ENCODE data around the gene CPEB4.

Gene CPEB4

DNA sequence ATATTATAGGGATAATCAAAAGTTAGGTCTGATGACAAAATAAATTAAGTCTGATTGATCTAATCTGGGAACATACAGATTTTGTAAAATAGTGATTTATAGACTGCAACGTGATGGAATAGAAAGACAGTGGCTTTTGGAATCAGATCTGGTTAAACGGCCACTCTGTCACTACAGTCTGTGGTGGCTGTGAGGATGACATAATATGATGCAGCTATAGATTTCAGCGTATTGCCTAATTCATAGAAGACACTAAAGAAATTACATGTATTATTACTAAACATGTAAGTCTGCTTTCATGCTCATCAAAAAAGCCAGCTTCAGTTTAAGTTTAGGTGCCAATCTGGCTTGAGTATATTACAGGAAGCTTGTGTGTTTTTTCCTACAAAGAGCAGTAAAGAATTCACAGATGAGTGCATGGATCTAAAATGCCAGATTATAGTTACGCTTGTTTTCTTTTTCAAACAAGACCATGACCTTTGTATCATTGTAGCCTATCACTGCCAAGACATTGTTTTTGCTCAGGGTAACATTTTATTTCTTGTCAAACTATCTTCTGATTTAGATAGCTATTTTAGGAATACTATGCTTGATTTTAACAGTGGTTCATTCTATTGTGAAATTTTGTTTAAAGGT lies 25.7 kb downstream of the CPEB4 start:
- H3K4me3 ChIP-seq (replicated peaks; ENCODE audit: low read depth, low read length) = no peak overlapping the region
- DNase-seq (ENCODE audit: extremely low read depth, low read depth) = no peak
- TF ChIP-seq, protein P1, sequence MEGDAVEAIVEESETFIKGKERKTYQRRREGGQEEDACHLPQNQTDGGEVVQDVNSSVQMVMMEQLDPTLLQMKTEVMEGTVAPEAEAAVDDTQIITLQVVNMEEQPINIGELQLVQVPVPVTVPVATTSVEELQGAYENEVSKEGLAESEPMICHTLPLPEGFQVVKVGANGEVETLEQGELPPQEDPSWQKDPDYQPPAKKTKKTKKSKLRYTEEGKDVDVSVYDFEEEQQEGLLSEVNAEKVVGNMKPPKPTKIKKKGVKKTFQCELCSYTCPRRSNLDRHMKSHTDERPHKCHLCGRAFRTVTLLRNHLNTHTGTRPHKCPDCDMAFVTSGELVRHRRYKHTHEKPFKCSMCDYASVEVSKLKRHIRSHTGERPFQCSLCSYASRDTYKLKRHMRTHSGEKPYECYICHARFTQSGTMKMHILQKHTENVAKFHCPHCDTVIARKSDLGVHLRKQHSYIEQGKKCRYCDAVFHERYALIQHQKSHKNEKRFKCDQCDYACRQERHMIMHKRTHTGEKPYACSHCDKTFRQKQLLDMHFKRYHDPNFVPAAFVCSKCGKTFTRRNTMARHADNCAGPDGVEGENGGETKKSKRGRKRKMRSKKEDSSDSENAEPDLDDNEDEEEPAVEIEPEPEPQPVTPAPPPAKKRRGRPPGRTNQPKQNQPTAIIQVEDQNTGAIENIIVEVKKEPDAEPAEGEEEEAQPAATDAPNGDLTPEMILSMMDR (IDR thresholded peaks at IDR 0.05; ENCODE audit: low read depth, low read length, missing control alignments) = no peak

DNA sequence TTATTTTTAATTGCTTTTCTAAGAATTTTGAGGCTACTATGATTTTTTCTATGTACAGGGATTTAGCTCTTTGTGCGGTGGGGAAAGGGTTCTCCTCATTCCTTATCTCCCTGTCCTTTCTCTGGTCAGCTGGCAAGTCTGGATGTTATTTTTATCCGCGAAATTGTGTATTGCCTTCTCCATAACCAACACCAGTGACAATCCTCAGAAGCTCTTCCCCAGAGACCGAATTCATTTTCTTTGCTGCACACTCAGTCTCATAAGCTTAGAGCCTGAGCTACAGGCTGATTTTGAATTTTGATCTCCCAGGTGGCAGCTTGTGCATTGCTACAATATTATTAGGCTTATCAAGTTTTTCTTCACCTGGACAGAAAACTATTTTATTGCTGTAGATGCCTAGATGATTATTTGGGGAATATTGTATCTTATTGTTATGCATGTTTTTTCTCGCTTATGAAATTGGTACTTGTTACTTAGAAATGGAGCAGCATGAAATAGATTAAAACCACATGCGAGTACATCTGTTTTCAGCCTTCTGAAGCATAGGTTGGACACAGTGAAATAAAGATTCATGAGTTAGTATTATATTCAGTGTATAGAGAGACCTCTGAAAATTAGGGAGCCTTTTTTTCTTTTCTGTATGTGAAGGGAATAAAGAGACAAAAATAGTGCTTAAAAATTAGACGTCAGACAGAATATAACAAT lies 27.3 kb downstream of the CPEB4 start:
- TF ChIP-seq, protein P1 (IDR thresholded peaks at IDR 0.05; ENCODE audit: low read depth, low read length, missing control alignments) = no peak
- DNase-seq (ENCODE audit: extremely low read depth, low read depth) = no peak
- no peak overlapping the region for H3K4me3 ChIP-seq (replicated peaks; ENCODE audit: low read depth, low read length)

DNA sequence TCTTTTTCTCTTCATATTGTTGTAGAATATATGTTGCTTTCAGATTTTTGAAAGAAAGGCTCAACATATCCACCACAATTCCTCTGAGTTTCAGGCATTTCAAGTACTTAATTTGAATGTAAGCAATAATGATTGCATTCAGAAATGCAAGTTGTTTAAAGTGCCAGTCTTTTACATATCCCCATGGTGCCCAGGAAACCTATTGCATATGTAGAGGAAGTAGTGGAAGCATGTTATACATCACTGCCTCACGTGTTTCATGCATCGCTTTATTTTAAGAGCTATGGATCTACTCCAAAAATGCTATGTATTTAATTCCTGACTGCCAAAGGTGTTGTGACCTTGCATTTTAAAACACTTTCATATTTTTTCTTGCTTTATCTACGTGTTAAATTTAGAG lies 28.1 kb downstream of the CPEB4 start:
- DNase-seq (ENCODE audit: extremely low read depth, low read depth) = no peak
- H3K4me3 ChIP-seq (replicated peaks; ENCODE audit: low read depth, low read length) = no peak overlapping the region
- TF ChIP-seq, protein P1 (IDR thresholded peaks at IDR 0.05; ENCODE audit: low read depth, low read length, missing control alignments) = no peak

DNA sequence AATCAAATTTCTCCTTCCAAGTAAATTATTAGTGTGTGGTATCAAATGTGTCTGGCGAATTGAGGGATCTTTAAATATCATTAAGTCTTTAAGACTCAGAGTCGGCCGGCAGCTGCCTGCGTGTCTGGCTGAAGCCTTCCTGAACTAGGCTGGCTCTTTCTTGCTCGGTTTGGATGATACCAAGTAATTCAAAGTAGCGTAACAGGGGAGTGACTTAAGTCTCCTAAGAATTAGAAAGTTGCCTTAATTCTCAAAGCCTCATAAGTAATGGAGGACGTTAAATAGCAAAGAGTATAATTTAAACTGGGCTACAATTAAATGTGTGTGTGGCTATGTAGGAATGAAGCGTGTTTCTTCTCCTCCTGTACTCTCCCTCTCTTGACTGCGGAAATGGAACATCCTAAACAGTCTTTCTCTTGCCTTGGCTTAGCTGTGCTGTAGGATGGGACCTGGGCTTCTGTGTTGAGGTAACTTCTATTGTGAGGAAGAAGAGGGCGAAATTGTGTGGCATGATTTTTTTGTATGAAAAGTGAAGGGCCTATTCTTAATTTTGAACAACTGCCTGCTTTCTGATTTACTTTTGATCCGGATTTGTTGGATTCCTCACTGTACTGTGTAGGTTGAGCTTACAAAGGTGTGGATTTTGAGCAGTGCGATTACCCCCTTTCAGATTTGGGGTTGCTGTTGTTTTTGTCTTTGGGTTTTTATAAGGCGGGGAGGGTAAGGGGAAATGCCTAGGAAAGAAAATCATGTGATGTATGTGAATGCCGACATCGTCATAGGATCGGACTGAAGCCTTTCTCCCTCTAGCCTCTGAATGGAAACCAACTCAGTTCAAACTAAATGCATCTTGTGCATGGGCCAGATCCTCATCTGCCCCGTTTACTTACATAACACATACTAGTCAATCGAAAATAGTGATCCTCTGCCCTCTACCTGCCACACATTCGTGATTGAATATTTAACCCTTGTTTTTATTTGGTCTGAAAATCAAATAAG lies 29.9 kb downstream of the CPEB4 start:
- peak overlapping the region; percentile 54 for H3K4me3 ChIP-seq (replicated peaks; ENCODE audit: low read depth, low read length)
- TF ChIP-seq, protein P1 (IDR thresholded peaks at IDR 0.05; ENCODE audit: low read depth, low read length, missing control alignments) = no peak
- peak; percentile 77 for DNase-seq (ENCODE audit: extremely low read depth, low read depth)

DNA sequence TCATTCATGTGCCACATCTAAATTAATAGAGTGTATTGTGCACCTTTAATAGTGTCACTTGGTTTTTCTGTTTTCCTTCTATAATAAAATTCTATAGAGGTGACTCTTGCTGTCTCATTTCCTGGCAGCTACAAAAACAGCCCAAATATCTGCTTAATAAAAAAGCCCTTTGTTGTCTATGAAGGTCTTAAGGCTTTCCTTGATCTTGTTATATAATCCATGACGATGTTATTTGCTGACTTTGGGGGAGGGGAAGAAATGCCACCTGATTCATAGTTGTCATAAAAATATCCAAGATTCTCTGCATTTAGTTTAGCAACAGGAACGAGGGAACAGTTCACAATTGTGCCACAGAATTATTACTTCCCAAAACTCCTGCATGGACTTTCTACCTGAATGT lies 31.3 kb downstream of the CPEB4 start:
- TF ChIP-seq, protein P1 (IDR thresholded peaks at IDR 0.05; ENCODE audit: low read depth, low read length, missing control alignments) = no peak
- no peak overlapping the region for H3K4me3 ChIP-seq (replicated peaks; ENCODE audit: low read depth, low read length)

DNA sequence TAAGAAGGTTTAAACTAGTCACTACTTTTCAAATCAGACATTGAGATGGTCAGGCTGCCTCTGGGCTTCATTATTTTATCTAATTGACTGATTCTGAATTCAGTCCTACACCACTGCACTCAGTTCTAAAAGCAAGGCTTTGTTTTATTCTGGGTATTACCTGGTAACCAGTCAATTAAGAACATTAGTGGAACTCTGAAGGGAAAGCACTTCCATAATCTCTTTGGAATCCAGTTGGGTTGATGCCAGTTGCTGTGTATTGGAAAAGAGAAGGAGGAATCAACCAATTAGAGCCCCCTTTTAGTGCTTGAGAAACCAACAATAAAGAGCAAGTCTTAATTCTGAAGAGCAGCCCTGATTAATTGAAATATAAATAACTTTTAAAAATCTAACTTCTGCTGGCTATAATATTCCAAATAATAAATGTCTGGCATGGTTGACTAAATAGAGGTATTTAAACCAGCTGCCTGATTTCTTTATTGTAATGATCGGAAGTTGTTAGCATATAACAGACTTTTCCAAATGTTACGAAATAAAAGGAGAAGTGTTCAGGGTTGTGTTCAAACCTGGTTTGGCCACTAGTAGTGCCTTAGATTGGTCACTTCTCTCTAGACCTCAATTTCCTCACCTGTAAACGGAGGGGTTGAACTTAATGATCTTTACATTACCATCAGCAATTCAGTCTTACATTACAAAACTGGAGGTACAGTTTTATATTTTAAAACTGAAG lies 32.0 kb downstream of the CPEB4 start:
- TF ChIP-seq, protein P1 (IDR thresholded peaks at IDR 0.05; ENCODE audit: low read depth, low read length, missing control alignments) = no peak
- H3K4me3 ChIP-seq (replicated peaks; ENCODE audit: low read depth, low read length) = no peak overlapping the region
- DNase-seq (ENCODE audit: extremely low read depth, low read depth) = no peak

More for the DNA sequence above, 31.3 kb downstream of the CPEB4 start:
- no peak for DNase-seq (ENCODE audit: extremely low read depth, low read depth)
